ENCODE measurements around the gene ATAD3C. TPM values are rescaled to one million over a fixed set of nuclear protein-coding genes. Genes with fewer than 3 reads are reported as not detected.
A peak's percentile ranks its signal among the peaks of the same experiment; 100 is the strongest.

The ATAD3C gene
- total and polyA plus RNA-seq, 11 donors: 0.12 to 3.4 (median 0.53) TPM; not detected in 2

GRCh38 chr1:1435106-1435903, 14.2 kb upstream of the ATAD3C start, which contains the start of gene VWA1:
VWA1 (plus strand) TSS chr1:1435690; CDS start chr1:1435749, 59 bp downstream.
- 7 to 23% (median 11%) methylated on average over 23 to 89 of the region's 89 CpGs for WGBS, 4 donors
- DNase-seq (peak; percentile 77 to 83 (median 77)), ATAC-seq (peak in 3 of 4 donors; percentile 27 to 60 (median 56))
- Histone ChIP-seq H3K27ac (peak within 1 kb of the TSS; percentile 73 to 99 (median 91)), H3K36me3 (no peaks in the 10 kb centered on the region), H3K9me3 (no peaks in the 10 kb centered on the region), H3K4me1 (peaks cover 17 to 72% (median 61%) of the 10 kb centered on the region in 12 donors), H3K27me3 (peaks cover 0 to 35% (median 0%) of the 10 kb centered on the region in 9 donors), H3K4me3 (peak within 1 kb of the TSS; percentile 28 to 69 (median 62))
- intact Hi-C loops (cut with DNase I): no loop called here
- TF ChIP-seq POLR2A (IDR thresholded peaks at IDR 0.05): peak in 1 of 2 donors; percentile 63
- TF ChIP-seq, protein P1, sequence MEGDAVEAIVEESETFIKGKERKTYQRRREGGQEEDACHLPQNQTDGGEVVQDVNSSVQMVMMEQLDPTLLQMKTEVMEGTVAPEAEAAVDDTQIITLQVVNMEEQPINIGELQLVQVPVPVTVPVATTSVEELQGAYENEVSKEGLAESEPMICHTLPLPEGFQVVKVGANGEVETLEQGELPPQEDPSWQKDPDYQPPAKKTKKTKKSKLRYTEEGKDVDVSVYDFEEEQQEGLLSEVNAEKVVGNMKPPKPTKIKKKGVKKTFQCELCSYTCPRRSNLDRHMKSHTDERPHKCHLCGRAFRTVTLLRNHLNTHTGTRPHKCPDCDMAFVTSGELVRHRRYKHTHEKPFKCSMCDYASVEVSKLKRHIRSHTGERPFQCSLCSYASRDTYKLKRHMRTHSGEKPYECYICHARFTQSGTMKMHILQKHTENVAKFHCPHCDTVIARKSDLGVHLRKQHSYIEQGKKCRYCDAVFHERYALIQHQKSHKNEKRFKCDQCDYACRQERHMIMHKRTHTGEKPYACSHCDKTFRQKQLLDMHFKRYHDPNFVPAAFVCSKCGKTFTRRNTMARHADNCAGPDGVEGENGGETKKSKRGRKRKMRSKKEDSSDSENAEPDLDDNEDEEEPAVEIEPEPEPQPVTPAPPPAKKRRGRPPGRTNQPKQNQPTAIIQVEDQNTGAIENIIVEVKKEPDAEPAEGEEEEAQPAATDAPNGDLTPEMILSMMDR (IDR thresholded peaks at IDR 0.05): no peak

- Histone ChIP-seq H3K27me3 (peaks cover 0 to 35% (median 0%) of the 10 kb centered on the region in 9 donors), H3K4me3 (peak overlapping the region; percentile 28 to 69 (median 62)), H3K27ac (peak overlapping the region in 11 of 12 donors; percentile 37 to 99 (median 90)), H3K9me3 (no peaks in the 10 kb centered on the region), H3K36me3 (no peaks in the 10 kb centered on the region), H3K4me1 (peaks cover 17 to 72% (median 60%) of the 10 kb centered on the region in 12 donors)
- DNase-seq (peak in 3 of 5 donors; percentile 25 to 62 (median 29)), ATAC-seq (no peak)
- intact Hi-C loops (cut with DNase I): loop anchor here in 1 of 10 donors (2.0 kb wide), 1 partner anchor 33 kb away; no protein-coding TSS in a partner anchor
- TF ChIP-seq, protein P1 (IDR thresholded peaks at IDR 0.05): no peak
- no peak for TF ChIP-seq POLR2A (IDR thresholded peaks at IDR 0.05)
- WGBS, 4 donors: 16 to 31% (median 20%) methylated on average over 14 to 40 of the region's 40 CpGs
Observed at GRCh38 chr1:1435911-1436629, 13.4 kb upstream of the ATAD3C start.

GRCh38 chr1:1436630-1437032, 12.9 kb upstream of the ATAD3C start:
- intact Hi-C loops (cut with DNase I): loop anchor here in 1 of 10 donors (2.0 kb wide), 1 partner anchor 34 kb away; no protein-coding TSS in a partner anchor
- H3K27ac ChIP-seq: peak overlapping the region in 2 of 12 donors; percentile 69 to 96

More at GRCh38 chr1:1436630-1437032, 12.9 kb upstream of the ATAD3C start:
- 60 to 92% (median 85%) methylated on average over 1 to 7 of the region's 7 CpGs for WGBS, 4 donors
- Histone ChIP-seq H3K4me3 (peak overlapping the region in 11 of 12 donors; percentile 52 to 69 (median 62)), H3K9me3 (no peaks in the 10 kb centered on the region), H3K36me3 (no peaks in the 10 kb centered on the region), H3K4me1 (peaks cover 17 to 70% (median 57%) of the 10 kb centered on the region in 12 donors), H3K27me3 (peaks cover 0 to 35% (median 0%) of the 10 kb centered on the region in 9 donors)
- DNase-seq: no peak
- TF ChIP-seq, protein P1 (IDR thresholded peaks at IDR 0.05): no peak
- TF ChIP-seq POLR2A (IDR thresholded peaks at IDR 0.05): no peak
- no peak for ATAC-seq

Data from heart left ventricle (tissue), 16 donors.